ENCODE results near the gene PCSK2.

DNA sequence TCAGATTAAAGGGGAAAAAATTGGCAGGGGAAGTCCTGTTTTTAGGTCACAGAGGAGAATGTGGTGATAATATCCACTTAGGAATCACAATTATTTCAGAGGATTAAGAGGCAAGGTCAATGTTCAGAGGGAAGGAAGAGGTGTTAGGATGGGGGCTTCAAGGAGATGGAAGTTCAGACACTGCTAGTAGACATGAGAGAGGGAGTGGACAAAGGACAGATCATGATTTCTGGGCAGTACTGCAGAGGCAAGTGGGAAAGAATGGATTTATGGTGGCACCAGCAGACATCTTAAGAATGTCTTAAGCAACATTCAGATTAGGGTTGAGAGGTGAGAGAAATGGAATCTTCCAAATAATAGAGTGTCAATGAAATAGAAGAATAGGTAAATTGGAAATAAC is 9.9 kb downstream of the PCSK2 start:
- no peak for TF ChIP-seq EZH2phosphoT487 (IDR thresholded peaks at IDR 0.05; ENCODE audit: low read length)
- TF ChIP-seq, protein P1, sequence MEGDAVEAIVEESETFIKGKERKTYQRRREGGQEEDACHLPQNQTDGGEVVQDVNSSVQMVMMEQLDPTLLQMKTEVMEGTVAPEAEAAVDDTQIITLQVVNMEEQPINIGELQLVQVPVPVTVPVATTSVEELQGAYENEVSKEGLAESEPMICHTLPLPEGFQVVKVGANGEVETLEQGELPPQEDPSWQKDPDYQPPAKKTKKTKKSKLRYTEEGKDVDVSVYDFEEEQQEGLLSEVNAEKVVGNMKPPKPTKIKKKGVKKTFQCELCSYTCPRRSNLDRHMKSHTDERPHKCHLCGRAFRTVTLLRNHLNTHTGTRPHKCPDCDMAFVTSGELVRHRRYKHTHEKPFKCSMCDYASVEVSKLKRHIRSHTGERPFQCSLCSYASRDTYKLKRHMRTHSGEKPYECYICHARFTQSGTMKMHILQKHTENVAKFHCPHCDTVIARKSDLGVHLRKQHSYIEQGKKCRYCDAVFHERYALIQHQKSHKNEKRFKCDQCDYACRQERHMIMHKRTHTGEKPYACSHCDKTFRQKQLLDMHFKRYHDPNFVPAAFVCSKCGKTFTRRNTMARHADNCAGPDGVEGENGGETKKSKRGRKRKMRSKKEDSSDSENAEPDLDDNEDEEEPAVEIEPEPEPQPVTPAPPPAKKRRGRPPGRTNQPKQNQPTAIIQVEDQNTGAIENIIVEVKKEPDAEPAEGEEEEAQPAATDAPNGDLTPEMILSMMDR (IDR thresholded peaks at IDR 0.05; ENCODE audit: low read length) = no peak
